Natural killer cell (primary cell): Measurements from ENCODE around the gene NFX1. TPM values are rescaled to one million over a fixed set of nuclear protein-coding genes. Genes with fewer than 3 reads are reported as not detected.
A peak's percentile ranks its signal among the peaks of the same experiment; 100 is the strongest.

Experiments used
- ATAC-seq, 3 donors: fragments of 150-1000 bp in 2 of 3; fragments of 200-7000 bp in 1 of 3; cut with Tn5 transposase; 1 replicate in 1 of 3; 2 replicates in 2 of 3; pipeline ENCODE4 v1.10.0; 2021; ENCODE audit warnings: mild to moderate bottlenecking in 2 of 3, moderate library complexity in 2 of 3
- DNase-seq, 2 donors: peaks; one replicate each; pipeline versions ENCODE4 v3.0.0 to v3.0.0-alpha.2; 2013 to 2021; ENCODE audit warnings: mixed read lengths in 1 of 2
- H3K27ac ChIP-seq: one replicate; pipeline ENCODE4 v1.5.1; 2013; ENCODE audit warnings: mild to moderate bottlenecking, low read length
- H3K27me3 ChIP-seq: one replicate; pipeline ENCODE4 v1.6.1; 2013; ENCODE audit warnings: low read length; ENCODE audit not compliant: control insufficient read depth, insufficient read depth
- H3K36me3 ChIP-seq: one replicate; pipeline ENCODE4 v1.6.1; 2013; ENCODE audit warnings: low read length; ENCODE audit not compliant: control insufficient read depth, insufficient read depth
- H3K4me1 ChIP-seq: one replicate; pipeline ENCODE4 v1.6.1; 2013; ENCODE audit warnings: low read length; ENCODE audit not compliant: control insufficient read depth, insufficient read depth
- H3K4me3 ChIP-seq: one replicate; pipeline ENCODE4 v1.5.1; 2013; ENCODE audit warnings: low read length
- H3K9me3 ChIP-seq: one replicate; pipeline ENCODE4 v1.6.1; 2013; ENCODE audit warnings: low read length; ENCODE audit not compliant: control insufficient read depth, insufficient read depth
- H3K27ac Mint-ChIP-seq, 2 donors: one replicate each; pipeline ENCODE4 v1.8.0; 2022; ENCODE audit warnings: mild to moderate bottlenecking in 2 of 2, mixed read lengths in 2 of 2, moderate library complexity in 1 of 2
- H3K27me3 Mint-ChIP-seq, 2 donors: one replicate each; pipeline ENCODE4 v1.8.0; 2022; ENCODE audit warnings: low read depth in 2 of 2, mixed read lengths in 2 of 2
- H3K36me3 Mint-ChIP-seq: one replicate; pipeline ENCODE4 v1.8.0; 2022; ENCODE audit warnings: mixed read lengths
- H3K4me1 Mint-ChIP-seq, 2 donors: one replicate each; pipeline ENCODE4 v1.8.0; 2022; ENCODE audit warnings: mixed read lengths in 2 of 2
- H3K4me3 Mint-ChIP-seq: one replicate; pipeline ENCODE4 v1.8.0; 2022; ENCODE audit warnings: mild to moderate bottlenecking, moderate library complexity, mixed read lengths
- H3K9me3 Mint-ChIP-seq, 2 donors: one replicate each; pipeline ENCODE4 v1.8.0; 2022; ENCODE audit warnings: mixed read lengths in 2 of 2
- CTCF ChIP-seq: fragments of 200-600 bp; IDR thresholded peaks from one replicate; pipeline ENCODE4 v1.8.0; 2022; ENCODE audit warnings: antibody characterized with exemption
- WGBS: methylation state at CpG from one replicate; pipeline ENCODE4 v1.1.7; 2013; ENCODE audit warnings: missing lambda C conversion rate; ENCODE audit not compliant: insufficient coverage; 5-methylcytosine and 5-hydroxymethylcytosine counted together
- intact Hi-C: fragments of 100-400 bp; cut with micrococcal nuclease; formaldehyde crosslinking; loops from one replicate; pipeline ENCODE4 v1.14.2; 2022
- total RNA-seq, 4 donors: library from RNA; stranded (reverse); fragments of 120-200 nt in 1 of 4; gene quantifications; one replicate each; pipeline versions ENCODE4 v1.2.3 to v1.2.4, GENCODE V29; 2013 to 2022

NFX1 gene
- total RNA-seq, 3 donors from 2014 or later (not counting 1 experiment from before 2014, with no cell fraction given): 33.0 to 38.8 (median 38.5) TPM

GRCh38 chr9:33289496-33289895 lies 820 bp upstream of the NFX1 start:
- Mint-ChIP-seq H3K27me3 (peaks cover 0 to 3% of the 10 kb centered on the region in 2 donors), H3K4me3 (peak overlapping the region; percentile 99), H3K4me1 (peaks cover 36 to 37% of the 10 kb centered on the region in 2 donors), H3K27ac (peak overlapping the region; percentile 100), H3K9me3 (no peaks in the 10 kb centered on the region), H3K36me3 (peaks cover 3% of the 10 kb centered on the region)
- TF ChIP-seq CTCF: no peak
- Histone ChIP-seq H3K4me1 (peaks cover 28% of the 10 kb centered on the region), H3K4me3 (peak overlapping the region; percentile 82), H3K9me3 (no peaks in the 10 kb centered on the region), H3K27me3 (no peaks in the 10 kb centered on the region), H3K36me3 (peaks cover 15% of the 10 kb centered on the region), H3K27ac (peak overlapping the region; percentile 98)
- ATAC-seq (no peak), DNase-seq (peak; percentile 21 to 45)
- WGBS: 5% methylated on average over 7 of the region's 12 CpGs
- intact Hi-C loops: no loop called here

DNA sequence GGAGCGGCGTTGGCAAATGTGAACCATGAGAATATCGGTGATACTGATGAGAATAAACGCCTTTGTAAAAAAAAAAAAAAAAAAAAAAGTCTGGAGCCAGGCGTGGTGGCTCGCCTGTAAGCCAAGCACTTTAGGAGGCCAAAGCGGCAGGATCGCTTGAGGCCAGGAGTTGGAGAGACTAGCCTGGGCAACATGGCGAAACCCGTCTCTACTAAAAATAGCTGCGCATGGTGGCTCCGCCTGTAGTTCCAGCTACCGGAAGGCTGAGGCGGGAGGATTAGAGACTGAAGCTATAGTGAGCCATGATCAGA lies 425 bp upstream of the NFX1 start:
- Mint-ChIP-seq H3K4me3 (peak overlapping the region; percentile 99), H3K27me3 (peaks cover 0 to 3% of the 10 kb centered on the region in 2 donors), H3K27ac (peak overlapping the region; percentile 100), H3K9me3 (no peaks in the 10 kb centered on the region), H3K36me3 (peaks cover 7% of the 10 kb centered on the region), H3K4me1 (peaks cover 40 to 41% of the 10 kb centered on the region in 2 donors)
- Histone ChIP-seq H3K27ac (peak overlapping the region; percentile 98), H3K9me3 (no peaks in the 10 kb centered on the region), H3K27me3 (no peaks in the 10 kb centered on the region), H3K4me3 (peak overlapping the region; percentile 82), H3K4me1 (peaks cover 32% of the 10 kb centered on the region), H3K36me3 (peaks cover 19% of the 10 kb centered on the region)
- no peak for TF ChIP-seq CTCF
- WGBS: 0% methylated on average over 14 of the region's 14 CpGs
- no peak for DNase-seq
- ATAC-seq: no peak
- intact Hi-C loops: loop anchor here (1.0 to 10.0 kb wide), 2 partner anchors 26 to 735 kb away; partner anchors contain the start of genes BAG1, SMIM27 and TOPORS

DNA sequence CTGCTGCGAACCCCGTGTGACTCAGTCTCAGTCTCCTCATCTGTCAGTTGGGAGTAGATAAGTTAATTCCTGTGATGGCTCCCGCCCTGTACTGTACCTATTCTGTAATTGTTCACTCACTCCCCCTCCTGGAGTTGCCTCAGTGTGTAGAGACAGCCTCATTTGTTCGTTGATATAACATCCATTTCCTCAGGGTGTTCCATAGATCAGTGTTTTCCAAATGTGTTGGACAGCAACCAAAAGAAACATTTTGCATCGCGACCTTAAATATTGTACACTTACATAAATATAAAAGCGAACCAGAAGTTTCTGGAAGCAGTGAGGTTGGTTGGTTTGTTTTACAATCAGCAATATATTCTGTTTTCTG lies 698 bp downstream of the NFX1 start:
- 4% methylated on average over 4 of the region's 7 CpGs for WGBS
- H3K4me3 Mint-ChIP-seq: peak overlapping the region; percentile 99
- peaks cover 0 to 3% of the 10 kb centered on the region in 2 donors for H3K27me3 Mint-ChIP-seq
- H3K9me3 Mint-ChIP-seq: no peaks in the 10 kb centered on the region
- peaks cover 8% of the 10 kb centered on the region for H3K36me3 Mint-ChIP-seq
- peak overlapping the region; percentile 100 for H3K27ac Mint-ChIP-seq
- peaks cover 42 to 43% of the 10 kb centered on the region in 2 donors for H3K4me1 Mint-ChIP-seq
- H3K27me3 ChIP-seq: no peaks in the 10 kb centered on the region
- ATAC-seq: no peak
- H3K9me3 ChIP-seq: no peaks in the 10 kb centered on the region
- intact Hi-C loops: loop anchor here (10.0 kb wide), 1 partner anchor 736 kb away; the partner anchor contains the start of genes SMIM27 and TOPORS
- H3K36me3 ChIP-seq: peaks cover 28% of the 10 kb centered on the region
- no peak for DNase-seq
- peak overlapping the region; percentile 98 for H3K27ac ChIP-seq
- no peak for TF ChIP-seq CTCF
- peaks cover 39% of the 10 kb centered on the region for H3K4me1 ChIP-seq
- peak overlapping the region; percentile 82 for H3K4me3 ChIP-seq

- Histone ChIP-seq H3K9me3 (no peaks in the 10 kb centered on the region), H3K4me1 (peaks cover 44% of the 10 kb centered on the region), H3K36me3 (peaks cover 35% of the 10 kb centered on the region), H3K4me3 (no peak overlapping the region), H3K27ac (peak overlapping the region; percentile 2), H3K27me3 (no peaks in the 10 kb centered on the region)
- Mint-ChIP-seq H3K36me3 (peaks cover 11% of the 10 kb centered on the region), H3K27ac (peak overlapping the region; percentile 100), H3K9me3 (no peaks in the 10 kb centered on the region), H3K4me3 (peak overlapping the region; percentile 71), H3K4me1 (peaks cover 49 to 51% of the 10 kb centered on the region in 2 donors), H3K27me3 (peaks cover 0 to 3% of the 10 kb centered on the region in 2 donors)
- WGBS: 82% methylated on average over 3 of the region's 5 CpGs
- ATAC-seq (no peak), DNase-seq (no peak)
- TF ChIP-seq CTCF: no peak
- intact Hi-C loops: loop anchor here (10.0 kb wide), 1 partner anchor 737 kb away; the partner anchor contains the start of genes SMIM27 and TOPORS
These were observed 1.6 kb downstream of the NFX1 start for GRCh38 chr9:33291901-33292300.
